HCEC 1CT (cell line): Measurements from ENCODE around the gene CAMK1D.

ENCODE experiments used
- DNase-seq: peaks from one replicate; pipeline ENCODE4 v3.0.0-alpha.2; 2017

The CAMK1D gene

DNA sequence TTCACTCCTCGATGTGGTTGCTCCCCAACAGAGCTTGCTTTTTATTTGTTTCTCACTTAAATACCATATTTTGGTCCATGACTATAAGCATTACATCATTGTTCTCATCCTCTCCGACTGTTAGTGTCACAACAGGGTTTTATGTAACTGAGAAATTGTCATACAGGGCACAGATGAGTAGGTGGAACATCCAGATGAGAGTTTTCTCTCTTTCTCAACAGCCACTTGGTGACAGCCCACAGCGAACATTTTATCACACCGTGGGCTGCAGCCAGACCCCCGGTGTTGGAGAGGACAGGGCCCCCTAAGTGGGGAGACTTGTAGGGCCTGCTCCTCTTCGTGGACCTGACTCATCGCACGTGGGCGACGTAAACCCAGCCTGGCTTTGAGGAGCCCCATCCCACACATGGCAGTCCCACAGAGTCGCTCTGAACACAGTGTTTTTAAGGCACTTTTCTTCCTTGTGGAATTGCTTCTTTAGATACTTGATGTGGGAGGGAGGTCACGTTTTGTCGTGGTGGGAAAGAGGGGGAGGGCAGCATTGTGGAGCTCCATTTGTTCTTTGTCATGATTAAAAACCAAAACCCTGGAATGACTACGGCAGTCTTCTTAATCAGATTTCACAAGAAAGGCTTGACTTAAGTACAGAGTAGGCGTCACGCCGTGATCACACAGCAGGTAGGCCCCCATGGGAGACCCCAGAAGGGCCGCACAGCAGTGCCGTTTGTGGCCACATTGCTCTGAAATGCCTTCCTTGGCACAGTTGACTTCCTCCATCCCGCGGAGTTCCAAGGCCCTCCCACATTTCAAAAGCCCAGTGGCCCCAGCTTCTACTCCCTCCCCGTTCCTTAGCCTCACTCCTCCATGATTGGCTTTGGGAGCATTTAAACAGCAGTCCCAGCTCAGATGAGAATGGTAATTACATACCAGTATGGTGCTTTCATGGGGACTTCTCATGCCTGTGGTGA is 431.6 kb downstream of the CAMK1D start:
- no peak for DNase-seq

DNA sequence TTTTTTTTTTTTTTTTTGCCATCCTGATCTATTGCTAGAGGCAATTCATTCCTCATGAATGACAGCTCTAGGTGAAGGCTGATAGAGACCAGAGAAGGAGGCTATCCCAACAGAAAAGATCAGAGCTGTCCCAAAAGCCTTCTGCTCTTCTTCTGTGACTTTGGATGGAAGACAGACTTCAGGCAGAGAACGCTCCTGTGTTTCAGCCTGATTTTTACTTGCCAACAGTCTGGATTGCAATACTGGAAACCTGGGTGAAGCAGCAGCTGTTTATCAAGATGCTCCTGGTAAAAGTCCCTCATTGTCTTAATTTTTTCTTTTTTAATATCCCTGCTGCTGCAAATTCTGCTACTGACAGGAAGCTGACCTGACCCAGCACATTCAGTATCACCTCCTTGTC is 432.6 kb downstream of the CAMK1D start:
- DNase-seq: no peak

DNA sequence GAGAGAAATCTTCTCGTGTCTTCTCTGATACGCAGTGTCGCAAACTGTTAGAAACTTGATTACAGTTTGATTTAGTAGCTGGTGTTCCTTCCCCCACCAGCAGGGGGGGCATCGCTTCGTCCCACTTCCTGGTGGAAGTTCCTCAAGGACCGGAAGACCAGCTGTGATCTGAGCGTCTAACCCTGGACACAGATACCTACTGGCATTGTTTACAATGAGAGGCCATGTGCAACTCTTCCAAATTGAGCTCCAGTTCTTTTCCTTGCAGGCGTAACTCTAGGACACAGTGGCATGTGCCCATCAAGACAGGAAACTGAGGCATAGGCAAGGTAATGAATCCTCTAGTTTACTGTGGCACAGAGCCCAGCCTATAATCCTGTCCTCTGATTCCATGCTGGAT is 433.2 kb downstream of the CAMK1D start:
- DNase-seq: peak; percentile 22

DNA sequence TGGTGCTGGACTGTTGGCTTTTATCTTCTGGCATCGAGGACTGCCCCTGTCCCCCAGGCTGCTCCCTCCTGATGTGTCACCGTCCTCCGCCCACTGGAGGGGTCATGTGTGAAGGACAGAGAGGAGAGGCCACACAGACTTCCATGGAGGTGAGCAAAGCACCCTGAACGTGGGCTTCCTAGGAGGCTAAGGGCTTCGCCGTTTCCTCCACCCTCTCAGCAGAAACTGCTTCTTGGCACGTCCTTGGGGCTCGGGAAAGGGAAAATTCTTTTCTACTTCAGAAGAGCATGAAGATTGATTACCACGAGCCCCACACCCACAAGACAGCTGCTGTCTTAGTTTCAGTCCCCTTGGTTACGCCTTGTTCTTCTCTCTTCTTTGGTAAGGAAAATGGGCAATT is 433.9 kb downstream of the CAMK1D start:
- DNase-seq: no peak

DNA sequence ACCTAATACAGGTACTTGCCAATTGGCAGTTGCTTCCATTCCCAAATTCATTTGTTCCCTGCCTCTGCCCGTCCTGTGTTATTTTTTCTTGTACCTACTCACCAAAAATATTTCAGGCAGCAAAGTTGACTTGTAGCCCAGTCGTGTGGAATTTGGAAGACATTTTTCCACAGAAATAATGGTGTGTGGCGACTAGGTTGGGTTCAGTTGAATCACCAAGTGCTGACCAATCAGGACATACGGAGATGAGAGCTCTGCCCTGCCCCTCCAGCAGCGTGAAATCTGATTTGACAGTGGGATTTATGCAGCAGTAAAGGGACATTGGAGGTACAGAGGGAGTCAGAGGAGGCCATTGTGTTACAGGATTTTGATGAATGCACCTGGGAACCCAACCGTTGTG is 435.3 kb downstream of the CAMK1D start:
- DNase-seq: no peak

DNA sequence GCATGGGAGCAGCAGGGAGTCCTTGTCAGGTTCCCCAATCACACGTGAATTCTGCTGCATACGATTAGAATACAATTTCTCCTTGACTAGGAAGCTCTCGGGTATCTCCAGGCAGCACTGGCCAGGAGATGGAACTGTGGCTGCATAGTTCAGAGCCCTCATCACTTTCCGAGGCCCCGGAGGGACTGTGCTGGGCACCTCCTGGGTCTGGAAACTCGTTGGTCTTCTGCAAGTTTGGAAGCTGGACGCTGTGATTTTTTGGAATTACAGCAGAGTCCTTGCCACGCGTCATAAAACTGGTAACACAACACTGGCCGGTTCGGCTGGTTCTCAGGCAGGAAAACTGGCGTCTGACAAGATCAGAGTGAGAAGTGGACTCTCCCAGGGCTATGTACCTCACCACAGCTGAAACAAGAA is 436.1 kb downstream of the CAMK1D start:
- no peak for DNase-seq

DNA sequence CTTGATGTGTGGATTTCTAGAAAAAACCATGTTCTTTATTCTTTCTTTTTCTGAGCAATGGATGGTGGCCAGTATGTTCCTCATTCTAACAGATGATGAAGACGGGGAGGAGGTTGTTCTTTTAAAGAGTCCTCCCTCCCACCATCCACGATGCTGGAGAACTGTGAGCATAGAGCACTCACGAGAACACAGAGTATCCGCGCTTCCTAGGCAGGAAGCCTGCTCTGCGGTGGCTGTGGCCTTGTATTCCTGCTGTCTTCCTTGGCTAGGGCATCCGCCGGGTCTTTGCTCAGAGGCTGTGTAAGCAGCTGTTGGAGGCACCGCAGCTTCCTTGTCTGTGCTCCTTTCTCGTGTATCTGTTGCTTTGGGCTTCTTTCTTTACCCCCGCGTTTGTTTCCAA is 437.9 kb downstream of the CAMK1D start:
- no peak for DNase-seq

DNA sequence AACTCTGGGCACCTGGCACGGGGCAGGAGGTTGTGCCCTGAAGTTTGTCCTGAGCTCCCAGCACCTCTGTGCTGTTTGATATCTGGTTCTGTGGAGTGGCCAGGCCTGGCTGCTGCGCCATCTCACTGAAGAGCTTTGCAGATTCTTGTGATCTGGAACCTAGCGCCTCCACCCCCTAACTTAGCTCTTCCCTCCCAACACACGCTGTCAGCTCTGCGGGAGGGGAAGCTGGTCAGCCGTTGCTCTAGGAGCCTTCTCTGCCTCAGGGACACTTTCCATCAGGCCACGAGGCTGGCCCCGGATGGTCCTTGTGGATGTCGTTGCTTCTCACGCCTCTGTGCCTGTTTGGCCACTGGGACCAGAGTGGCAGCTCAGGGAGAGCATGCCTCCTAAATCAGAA is 438.9 kb downstream of the CAMK1D start:
- DNase-seq: no peak

DNA sequence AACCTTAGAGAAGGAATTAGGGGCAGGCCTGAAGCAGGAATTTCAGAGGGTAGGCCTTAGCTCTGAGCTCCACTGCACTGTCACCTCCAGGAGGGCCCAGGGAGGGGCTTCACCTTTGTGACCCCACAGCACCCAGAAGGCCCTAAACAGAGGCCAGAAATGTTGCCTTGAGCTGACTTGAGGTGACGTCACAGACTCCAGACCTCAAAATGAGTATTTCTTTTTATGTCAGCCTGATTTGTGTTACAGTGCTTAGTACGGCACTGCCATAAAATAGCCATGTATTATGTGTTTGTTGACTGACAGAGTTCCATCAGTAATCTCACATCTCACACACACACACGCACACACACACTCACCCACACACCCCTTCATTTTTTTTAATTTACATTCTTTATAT is 440.9 kb downstream of the CAMK1D start:
- no peak for DNase-seq

DNA sequence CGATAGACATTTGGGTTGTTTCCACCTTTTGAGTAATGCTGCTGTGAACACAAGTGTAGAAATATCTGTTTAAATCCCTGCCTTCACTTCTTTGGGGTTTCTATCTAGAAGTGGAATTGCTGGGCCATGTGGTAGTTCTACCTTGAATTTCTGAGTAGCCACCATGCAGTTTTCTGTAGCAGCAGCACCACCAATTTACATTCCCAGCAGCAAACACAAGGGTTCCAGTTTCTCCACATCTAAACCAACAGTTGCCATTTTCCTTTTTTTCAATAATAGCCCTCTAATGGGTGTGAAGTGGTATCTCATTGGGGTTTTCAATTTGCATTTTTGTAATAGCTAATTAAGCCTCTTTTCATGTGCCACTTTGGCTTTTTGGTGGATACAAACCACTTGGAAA is 442.4 kb downstream of the CAMK1D start:
- no peak for DNase-seq

DNA sequence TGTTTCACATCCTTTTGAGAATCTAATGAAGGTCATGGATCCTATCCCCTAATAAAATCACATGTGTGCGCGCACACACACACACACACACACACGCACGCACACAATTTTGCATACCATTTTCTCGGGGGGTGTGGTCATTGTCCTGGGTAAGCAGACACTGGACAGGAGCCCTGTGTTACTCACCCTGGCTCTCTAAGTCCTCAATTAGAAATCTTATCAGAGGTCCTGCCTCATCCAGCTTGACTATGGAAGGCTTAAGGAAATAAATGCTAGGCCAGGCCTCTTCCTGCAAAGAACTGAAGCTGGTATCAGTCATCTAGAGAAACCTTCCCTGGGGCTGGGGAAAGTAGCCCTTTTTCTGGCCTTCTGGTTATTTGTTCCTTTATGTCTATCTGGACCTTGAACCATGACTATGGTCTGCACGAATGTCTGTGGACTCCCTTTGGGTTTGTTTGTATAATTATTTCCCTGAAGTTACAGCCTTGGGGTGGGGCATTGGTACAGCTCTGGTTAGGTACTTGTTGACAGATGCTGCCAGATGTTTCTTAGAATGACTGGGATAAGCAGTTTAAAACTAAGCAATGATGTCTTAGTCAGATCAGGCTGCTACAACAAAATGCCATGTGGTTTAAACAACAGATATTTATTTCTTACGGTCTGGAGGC is 443.7 kb downstream of the CAMK1D start:
- no peak for DNase-seq

DNA sequence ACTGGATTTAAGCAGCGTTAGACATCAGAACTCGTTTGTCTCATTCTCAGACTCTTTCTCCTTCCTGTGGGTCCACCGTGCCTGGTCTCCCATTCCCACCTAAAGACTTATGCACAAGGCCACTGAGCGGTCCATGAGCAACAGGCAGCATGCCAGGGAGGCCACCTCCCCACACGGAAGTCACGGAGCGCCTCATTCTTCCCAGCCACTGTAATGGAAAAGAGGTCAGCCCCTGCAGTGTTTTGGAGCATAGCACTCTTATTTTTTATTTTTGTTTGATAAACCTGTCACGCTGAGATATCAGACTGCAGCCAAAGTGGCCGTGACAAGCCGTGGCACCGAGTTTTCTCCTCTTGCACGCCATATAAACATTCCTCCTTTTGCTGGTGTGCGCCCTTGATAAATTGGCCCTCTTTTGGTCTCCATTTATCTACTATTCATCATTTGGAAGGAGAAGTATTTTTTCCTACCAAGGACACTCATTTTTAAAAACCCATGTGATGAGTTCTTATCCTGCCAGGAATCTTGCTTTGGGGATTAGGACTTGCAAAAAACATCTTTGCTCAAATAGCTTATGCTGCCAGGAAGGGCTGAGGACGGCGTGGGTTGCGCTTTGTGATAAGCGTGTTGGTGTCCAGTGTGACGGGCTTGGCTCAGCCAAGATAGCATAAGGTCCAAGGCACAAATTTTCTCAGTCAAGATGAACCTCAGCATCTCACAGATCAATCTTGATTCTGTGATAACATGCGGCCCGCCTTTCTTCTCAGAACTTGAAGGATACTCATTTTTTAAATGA is 446.2 kb downstream of the CAMK1D start:
- no peak for DNase-seq

DNA sequence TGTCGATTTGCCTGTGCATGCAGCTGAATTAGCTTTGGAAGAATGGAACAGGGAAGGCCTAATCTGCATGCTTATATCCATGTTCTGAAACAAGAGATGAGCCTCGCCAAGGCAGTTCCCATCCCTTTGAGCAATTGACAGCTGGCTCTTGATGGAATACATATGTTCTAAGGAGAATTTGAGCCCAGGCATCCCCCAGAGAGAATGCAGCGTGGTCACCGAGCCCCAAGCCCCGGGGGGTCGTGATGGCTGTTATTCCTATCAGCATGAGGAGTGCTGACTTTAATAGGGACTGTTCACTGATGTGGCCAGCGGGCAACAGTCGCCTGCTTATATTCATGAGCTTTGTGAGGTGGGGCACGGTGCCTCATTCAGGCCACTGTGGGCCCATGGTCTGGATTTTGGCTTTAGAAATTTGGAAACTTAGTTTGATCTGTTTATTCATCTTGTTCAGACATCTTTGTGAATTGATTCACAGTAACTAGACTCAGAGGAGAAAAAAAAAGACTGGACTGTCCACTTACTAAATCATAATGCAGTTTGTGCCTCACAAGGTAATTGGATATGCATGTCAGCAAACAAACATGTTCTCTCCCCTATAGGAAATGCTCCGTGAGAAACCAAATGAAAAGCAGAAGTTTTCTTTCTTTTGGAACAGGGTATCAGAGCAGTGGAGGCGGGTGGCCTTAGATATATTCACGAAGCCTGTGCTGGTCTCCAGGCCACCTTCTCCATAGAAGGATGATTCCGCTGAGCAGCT is 447.2 kb downstream of the CAMK1D start:
- DNase-seq: no peak

DNA sequence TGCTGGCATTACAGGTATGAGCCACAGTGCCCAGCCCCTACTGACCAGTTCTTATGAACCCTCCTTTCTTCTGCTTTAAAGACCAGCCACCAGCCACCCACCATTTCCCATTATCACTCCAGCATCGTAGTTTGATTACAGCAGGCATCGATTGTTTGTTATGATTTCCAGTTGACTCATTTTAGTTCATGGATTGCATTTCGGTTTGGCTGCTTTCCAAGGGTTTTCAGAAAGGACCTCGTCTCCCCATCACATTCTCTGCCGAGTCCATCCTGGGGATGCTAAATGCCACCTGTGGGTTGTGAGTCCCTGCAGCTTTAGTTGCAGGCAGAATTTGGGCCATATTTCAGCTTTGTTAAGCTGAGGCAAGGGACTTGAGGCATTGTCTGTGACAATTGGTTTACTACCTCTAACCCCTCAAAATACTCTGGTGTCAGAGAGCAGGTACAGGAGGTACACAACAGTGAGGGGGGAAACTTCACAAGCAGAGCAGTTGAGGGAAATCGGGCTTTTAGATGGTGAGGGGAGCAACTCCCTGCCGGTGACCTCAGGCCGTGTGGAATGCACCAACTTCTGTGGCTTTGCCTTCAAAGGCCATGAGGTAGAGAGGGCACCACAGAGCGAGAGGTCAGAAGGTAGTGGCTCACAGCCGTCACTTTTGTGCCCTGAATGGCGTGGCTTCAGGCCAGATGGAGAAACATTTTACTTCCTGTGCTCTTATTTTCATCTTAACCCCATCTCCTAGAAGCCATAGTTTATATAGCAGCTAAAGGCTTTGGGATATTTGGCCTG is 448.3 kb downstream of the CAMK1D start:
- no peak for DNase-seq

DNA sequence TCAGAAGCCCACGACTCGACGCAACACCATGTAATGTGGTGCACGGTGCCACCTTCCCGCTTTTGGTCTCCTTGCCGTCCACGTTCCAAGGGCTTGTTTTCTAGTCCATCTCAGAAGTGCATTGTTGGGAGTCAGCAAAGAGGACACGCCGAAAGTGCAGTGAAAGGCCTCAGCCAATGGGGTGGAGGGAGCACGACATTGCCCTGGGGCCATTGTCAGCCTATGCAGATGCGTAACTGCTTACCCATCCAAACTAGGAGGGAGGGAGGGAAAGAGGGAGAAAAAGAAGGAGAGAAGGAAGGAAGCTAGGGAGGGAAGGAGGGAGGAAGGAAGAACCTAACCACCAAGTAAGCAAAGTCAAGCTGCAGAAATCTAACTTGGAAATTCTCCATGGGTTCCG is 449.8 kb downstream of the CAMK1D start:
- DNase-seq: no peak

DNA sequence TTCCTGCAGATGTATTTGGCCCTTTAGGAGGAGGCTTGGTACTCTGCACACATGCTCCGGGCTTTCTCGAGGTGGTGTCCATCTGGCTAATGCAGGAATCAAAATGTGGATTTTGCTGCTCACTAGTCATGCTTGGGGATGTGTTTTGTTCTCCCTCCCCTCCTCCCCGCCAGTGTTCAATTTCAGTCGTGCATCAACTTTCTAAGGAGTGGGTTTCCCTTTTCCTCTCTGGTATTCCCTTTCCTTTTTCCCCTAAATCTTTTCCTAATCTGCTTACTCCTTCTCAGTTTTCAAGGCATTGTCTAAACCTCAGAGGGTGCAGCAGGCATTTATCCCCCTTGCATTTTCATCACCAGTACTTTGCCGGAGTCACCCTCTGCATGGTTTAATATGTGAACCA is 450.4 kb downstream of the CAMK1D start:
- no peak for DNase-seq

DNA sequence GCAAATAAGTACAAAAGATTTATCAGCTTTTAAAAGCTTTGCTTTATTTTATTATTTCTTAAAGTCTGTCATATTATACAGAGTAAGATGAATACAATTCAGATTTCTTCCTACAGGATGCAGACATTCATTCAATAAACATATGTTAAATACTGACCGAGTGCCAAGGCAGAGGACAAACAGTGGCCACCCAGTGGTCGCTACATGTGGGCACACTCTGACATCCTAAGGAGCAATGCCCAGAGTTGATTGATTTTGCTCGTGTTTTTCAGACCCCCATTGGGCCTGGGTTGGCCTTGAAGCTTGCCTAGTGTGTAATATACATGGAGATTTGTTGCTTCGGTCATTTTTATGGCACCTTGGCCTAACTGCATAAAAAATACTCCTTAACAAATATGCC is 451.0 kb downstream of the CAMK1D start:
- no peak for DNase-seq

DNA sequence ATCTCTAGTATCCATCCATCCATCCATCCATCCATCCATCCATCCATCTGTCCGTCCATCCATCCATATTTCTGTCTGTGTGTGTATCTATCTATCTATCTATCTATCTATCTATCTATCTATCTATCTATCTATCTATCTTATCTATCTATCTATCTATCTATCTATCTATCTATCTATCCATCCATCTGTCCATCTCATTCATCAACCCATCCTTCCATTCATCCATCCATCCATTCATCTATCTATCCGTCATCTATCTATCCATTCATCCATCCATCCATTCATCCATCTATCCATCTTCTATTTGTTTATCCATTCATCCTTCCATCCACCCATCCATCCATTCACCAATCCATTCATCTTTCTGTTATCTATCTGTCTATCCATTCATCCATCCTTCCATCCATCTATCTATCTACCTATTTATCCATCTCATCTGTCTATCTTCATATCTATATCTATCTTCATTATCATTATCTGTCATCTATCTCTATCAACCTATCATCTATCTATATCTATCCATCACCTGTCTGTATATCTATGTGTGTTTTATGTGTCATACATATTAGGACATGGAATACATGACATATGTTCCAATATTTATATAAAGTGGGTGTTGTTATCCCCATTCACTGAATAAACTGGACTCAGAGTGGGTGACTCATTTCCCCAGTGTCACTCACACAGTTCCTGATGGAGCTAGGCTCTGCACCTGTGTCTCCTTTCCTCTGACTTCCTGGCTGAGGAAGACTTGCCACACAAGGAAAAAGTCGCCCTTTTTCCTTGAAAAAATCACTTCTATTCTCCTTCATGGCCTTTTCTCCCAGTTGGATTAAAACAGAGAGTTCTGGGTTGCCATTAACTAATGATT is 452.1 kb downstream of the CAMK1D start:
- DNase-seq: no peak

DNA sequence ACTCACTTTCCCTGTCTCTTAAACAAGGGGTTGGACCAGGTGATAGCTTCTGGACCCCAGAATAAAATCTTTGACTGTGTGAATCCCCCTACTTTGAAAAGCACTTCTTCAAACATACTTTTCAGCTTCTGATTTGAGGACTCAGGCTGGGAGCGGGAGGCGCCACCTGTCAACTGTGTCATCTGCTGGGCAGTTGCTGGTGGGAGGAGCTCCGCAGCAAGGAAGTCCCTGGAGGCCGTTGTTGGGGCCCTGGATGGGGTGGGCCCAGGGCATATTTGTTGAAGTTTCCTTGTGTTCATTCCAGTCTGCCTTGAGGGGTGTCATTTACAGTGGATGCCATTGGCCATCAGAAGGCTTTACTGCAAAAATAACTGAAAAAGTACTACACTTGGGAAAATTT is 454.4 kb downstream of the CAMK1D start:
- no peak for DNase-seq

DNA sequence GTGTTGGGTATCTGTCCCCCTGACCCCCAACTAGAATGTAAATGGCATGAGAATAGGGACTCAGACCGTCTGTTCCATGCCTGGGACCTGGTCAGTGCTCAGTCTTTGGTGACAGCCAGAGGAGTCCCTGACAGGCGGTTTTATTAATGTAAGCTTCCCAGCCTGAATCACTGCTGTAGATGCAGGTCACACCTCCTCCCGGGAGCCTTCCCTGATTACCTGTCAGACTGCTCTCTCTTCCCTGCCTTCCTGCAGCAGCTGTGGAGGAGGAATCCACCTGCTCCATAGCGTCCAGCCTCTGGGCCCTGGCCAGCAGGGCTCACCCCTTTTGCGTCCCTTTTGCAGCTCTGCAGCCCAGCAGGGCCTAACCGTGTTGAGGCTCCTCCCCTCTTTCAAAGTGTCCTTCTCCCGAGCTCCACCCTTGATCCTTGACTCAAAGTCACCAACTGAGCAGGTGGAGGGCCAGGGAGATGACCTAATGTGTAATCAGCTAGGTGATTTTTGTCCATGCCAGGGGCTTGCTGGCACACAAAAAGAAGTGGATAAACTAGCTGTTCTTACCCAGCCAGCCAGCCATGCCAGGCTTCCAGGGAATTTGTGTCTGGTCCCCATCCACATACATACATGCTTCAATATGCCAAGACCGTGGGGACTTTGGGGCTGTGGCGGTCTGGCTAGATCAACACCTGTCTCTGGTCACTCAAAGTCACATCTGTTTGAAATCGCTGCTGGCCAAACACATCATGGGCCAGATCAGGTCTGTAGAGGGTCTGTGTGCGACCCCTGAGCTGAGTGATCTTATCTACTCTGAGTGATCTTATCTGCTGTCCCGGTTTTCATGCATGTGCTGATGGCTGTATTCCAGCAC is 457.1 kb downstream of the CAMK1D start:
- DNase-seq: no peak
